ENCODE data around the gene NKX2-1.
"Not testable (repeated sequence)": the region's sequence is repeated elsewhere in the genome, so short reads cannot be mapped to it uniquely, and the experiment has no call there.

The NKX2-1 gene
- total RNA-seq, result 0 to 0.66 (median 0) reads per million in 17 experiments

DNA sequence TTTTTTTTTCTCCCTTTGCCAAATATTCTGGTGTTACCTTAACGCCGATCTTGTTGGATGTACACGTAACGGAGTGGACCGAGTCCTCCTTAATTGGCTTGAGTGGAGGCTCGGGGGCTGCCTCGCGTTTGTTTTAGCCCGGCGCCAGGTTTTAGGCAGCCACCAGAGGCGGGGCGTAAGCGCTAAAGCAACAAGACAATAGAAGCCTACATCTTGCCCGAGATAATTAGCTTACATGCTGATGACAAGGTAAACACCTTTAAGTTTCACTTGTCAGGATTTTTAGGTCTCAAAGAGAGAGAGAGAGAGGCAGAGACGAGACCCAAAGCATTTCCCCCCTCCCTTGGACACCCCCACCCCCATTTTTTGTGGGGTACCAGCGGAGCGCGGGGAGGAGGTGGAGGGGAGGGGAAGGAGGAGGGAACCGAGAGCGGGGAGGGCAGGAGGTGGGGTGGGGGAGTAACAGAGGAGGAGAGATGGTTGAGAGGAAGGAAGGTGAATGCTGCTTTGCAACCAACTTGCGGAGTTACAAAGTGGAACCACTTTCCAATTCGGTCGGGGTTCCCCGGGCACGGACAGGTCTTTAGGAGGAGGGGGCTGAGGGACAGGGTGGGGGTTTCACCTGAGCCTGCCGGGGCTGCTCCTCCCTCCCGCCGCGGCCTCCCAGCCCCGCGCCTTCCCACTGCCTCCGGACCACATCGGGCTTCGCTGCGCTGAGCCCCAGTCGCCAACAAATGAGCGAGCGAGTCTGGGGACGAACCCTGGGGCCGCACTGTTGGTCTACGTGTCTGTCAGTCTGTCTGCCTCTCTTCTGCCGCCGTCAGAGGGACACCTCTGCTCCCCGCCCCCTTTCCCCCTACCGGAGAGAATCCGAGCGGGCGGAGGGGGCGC, at the start of gene NKX2-1:
NKX2-1 (minus strand) TSS at position 802 of the 891 bp plus-strand sequence; CDS start at position 699, 103 bp downstream.
- no peak for DNase-seq

DNA sequence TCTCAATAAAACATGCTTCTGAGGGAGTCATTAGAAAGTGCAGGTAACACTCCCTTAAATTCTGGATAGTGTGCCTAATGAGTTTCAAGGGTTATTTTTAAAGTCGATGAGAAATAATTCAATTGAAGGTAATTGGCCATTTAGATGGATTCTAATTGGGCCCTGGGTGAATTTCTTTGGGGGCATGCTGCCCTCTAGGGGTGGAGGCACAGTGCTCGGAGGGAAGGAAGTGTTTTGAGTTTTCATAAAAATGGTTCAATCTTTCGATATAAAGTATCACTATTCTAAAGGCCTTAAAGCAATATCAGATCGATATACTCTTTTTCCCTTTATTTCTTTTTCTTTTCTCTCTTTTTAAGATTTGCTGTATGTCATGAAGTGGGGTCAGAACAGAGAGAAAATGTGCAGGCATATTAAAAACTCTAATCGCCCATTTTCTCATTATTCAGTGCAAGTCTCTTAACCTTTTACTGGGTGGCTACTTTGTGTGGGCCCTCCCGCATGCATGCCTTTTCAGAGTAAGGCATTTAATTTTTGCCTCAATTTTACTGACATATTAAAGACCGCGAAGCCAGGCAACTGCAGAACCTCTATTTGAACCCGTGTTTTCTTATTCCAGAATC, 36.9 kb upstream of the NKX2-1 start:
- DNase-seq, result peak; percentile 16 to 48 (median 29)

DNA sequence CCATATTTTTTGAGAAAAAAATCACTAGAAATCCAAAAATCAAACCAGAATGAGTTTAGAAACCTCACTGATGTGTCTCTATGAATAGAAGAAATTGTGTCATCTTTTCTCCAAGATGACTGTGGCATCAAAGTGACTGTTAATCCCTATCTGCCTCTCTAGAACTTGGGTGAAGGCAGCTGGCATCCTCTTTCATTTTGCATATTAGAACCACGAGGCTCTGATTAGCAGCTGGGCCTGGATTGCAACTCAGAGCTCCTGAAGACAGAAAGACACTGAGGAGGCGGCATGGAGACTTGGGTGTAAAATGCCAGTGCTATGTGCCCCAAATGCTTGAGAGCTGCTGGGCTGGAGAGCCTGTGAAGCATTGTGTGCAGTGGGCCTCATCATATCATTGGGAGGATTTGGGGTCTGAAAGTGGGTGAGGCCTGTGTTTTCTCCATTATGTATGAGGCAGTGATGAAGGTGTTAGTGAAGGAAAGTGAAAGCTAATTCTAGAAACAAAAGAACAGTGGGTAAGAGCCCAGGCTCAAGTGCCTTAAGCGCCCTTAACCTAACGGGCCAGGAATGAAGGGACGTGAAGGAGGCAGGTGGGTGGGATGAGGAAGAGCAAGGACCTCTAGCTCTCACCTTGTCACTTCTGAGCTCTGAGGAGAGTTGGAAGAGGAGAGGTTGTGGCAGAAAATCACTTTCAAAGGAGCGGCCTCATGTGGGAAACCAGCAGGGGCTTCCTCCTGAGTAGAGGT, 36.1 kb upstream of the NKX2-1 start:
- DNase-seq, result no peak

DNA sequence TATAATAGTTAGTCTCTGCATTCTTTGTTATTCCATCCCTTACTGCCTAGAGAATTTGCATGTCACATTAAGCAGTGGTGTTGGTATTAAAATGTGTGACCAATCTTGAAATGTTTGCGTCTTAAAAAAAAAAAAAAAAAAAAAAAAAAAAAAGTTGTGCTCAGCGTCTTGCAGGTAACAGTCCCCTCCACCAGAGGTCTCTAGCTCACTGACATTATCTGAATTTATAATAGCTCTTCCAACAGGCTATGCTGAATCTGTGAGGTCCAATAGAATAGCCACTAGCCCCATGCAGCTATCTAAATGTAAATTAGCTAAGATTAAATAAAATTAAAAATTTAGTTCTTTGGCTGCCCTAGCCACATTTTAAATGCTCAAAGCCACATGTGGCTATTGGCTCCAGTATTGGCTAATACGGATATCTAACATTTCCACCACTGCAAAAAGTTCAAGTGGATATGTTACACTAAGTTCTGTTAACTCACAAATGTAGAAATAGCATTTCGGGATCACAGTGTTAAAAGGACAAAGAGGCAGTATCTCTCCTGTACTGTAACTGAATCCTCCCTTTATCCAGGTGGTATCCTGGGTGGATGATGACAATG, 33.7 kb upstream of the NKX2-1 start:
- DNase-seq, result peak; percentile 9 to 46 (median 43)

DNA sequence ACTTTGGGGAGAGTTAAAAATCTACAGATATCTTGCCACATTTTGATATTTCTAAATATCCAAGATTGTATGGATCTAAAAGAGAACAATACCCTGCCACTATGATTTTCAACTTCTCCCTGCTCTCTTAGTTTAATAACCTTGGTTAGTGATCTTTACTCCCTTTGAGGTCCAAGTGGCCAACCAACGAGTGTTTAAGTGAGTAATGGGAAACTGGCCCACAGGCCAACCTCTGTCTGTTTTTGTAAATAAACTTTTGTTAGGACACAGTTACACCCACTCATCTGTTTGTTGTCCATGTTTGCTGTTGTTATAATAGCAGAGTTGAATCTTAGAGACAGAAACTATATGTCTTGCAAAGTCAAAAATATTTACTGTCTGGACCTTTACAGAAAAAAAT, 30.9 kb upstream of the NKX2-1 start:
- DNase-seq, result no peak

- not testable (repeated sequence) for DNase-seq
These were observed 24.2 kb upstream of the NKX2-1 start for GRCh38 chr14:36544280-36544679.

DNA sequence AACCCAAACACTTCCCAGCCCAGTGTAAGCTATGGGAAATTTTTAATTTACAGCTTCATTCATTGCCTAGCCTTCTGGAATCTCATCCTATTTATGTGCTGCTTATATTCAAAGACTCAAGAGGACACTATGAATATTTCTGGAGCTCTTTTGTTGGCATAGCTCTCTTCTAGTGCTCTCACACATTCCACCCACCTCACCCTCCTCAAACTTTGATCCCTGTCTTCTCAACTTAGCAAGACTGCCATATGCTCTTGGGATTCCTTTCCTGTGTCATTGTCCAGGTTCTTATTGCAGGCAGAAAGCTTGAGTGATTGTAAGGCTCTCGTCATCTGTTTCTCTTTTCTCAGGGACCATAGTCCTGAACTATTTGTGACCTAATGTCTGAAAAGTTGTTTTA, 18.0 kb upstream of the NKX2-1 start:
- DNase-seq, result no peak

- DNase-seq, result no peak
These were observed 9.0 kb upstream of the NKX2-1 start for GRCh38 chr14:36529062-36529461.

DNA sequence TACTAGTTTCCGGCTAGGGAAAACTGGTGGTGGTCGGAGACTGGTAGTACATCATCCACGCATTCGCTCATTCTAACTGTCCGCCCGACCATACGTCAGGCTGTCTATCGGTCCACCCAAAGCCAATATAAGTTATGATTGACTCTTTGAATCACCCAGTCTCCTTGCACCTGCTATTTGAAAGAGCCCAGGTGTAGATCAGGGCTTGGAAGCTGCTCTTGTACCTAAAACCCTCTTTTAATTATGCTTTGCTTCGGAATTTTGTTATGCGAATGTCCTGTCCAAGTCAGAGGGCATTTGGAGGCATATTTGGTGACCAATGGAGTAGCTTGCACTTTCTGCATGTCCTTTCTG, 5.7 kb upstream of the NKX2-1 start:
- DNase-seq, result no peak

DNA sequence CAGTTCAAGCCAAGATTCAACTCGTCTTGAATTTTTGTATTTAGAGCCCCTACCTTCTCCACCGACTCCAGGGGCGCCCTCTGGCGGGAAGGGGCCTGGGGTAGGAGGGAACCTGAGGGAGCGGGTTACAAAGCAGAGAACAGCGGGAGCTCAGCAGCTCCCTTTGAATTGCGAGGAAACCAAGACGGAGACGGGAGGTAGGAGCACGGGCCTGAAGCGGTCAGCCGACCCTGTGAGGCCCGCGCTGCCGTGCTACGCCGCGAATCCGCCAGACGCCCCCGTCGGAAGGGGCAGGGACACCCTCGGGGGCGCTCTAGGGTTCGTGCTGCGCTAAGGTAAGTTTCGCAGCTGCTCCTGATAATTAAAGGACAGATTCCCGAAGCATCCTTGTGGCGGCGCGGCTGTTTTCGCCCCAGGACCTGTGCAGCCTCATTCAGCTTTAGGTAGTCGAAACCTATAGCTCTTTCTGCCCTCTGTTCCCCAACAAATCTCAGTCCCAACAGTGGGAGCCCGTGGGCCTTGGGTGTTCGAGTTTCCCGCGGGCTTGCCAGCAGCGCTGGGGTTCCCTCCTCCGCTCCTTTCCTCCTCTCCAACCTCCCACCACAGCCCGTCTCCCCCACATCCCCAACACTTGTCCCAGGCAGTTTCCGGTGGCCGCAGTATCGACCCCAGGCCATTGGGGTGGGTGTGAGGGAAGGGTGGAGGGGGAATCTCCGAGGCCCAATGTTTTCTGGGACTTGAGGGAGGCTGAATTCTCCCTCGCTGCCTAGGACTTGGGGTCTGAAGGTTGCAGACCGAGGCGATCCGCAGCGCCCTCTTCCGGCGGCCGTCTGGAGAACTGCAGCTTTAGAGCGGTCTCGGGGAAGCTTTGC, 5.1 kb upstream of the NKX2-1 start:
- peak in 3 of 4 experiments; percentile 6 to 30 (median 16) for DNase-seq

DNA sequence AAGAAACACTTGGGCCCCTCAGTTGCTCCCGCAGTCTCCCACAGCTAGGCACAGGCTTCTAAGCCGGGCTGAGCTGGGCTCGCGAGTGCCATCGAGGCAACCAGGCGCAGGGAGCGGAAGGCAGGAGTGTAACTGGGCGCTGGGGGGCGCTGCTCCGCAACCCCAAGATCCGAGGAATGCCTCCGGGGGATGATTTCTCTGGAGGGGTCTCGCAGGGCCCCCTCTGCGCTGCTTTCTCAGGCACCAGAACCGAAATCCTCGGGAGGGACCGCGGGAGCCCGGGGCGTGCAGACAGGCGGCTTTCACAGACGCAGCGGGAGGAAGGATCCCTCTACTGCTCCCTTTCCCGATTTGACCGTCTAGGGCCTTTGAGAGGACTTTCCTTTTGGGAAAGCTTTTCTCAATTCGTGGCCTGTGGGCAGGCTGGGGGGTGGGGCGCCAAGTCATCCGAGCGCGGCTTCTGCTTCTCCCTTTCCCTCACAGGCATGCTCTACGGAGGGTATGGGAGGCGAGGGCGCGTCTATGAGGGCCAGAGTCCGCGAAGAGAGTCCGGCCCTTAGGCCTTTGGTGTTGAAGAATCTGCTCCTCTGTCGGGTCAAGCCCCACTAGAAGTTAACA, 4.3 kb upstream of the NKX2-1 start:
- no peak for DNase-seq

GRCh38 chr14:36522972-36523715, 3.1 kb upstream of the NKX2-1 start:
- DNase-seq, result no peak

- no peak for DNase-seq
These were observed 2.4 kb upstream of the NKX2-1 start for GRCh38 chr14:36522347-36522971.

- DNase-seq, result no peak
These were observed 1.7 kb upstream of the NKX2-1 start for GRCh38 chr14:36521598-36522345.

DNA sequence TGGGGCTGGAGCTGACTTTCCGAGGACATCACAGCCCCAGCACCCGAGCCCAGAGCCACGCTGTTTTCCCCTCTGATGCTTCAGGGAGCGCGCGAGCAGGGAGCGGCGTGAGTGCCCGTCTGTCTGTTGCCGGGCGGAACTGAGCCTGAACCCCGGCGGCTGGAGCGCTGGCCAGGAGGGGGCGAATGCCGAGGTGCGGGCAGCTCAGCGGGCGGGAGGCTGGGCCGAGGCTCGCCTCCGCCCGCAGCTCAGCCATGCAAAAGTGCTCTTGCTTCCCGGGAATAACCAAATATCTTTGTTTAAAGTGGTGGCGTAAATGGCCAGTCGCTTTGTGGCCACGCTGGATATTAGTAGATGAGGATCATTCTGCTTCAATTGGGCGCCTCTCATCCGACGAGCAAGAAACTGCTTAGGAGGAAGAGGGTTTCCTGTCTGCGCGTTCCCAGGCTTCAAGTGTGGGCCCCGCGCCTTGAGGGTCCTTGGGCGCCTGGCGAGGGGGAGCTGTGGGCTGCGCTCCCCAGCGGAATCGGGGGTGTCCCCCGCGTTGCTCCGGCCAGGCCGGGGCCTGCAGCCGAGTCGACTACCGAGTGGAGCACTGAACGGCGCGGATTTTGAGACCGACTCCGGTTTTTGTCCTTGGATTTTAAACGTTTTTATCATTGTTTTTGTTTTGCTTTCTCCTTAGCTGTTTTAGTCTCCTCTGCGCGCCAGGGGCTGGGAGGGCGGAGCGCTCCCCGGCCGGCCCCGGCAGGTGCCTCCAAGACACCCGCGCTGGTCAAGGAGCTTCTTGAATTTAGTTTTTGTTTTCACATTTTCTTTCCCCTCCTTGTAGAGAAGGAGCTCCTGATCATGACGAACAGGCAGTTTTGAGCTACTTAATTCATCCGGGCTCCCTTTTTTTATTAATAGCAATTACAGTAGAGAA, 831 bp upstream of the NKX2-1 start:
- peak; percentile 12 to 56 (median 24) for DNase-seq

GRCh38 chr14:36518586-36519430, 1.2 kb downstream of the NKX2-1 start:
- no peak for DNase-seq

GRCh38 chr14:36518031-36518585, 1.9 kb downstream of the NKX2-1 start:
- no peak for DNase-seq
